Nephron progenitor cell (in vitro differentiated cells): ENCODE results near the gene GATA6.

Experiments used
- DNase-seq: peaks from one replicate; pipeline ENCODE4 v3.0.0; 2021
- H3K27ac Mint-ChIP-seq: 2 replicates; pipeline ENCODE4 v1.8.0; 2021; ENCODE audit warnings: mild to moderate bottlenecking, moderate library complexity, mixed read lengths
- H3K27me3 Mint-ChIP-seq: 2 replicates; pipeline ENCODE4 v1.8.0; 2021; ENCODE audit warnings: mild to moderate bottlenecking, low read depth, mixed read lengths; ENCODE audit not compliant: poor library complexity
- H3K36me3 Mint-ChIP-seq: 2 replicates; pipeline ENCODE4 v1.8.0; 2021; ENCODE audit warnings: low read depth, mixed read lengths
- H3K4me1 Mint-ChIP-seq: 2 replicates; pipeline ENCODE4 v1.8.0; 2021; ENCODE audit warnings: mixed read lengths
- H3K4me3 Mint-ChIP-seq: 2 replicates; pipeline ENCODE4 v1.8.0; 2021; ENCODE audit warnings: mild to moderate bottlenecking, moderate library complexity, mixed read lengths
- H3K9me3 Mint-ChIP-seq: 2 replicates; pipeline ENCODE4 v1.8.0; 2021; ENCODE audit warnings: mild to moderate bottlenecking, moderate library complexity, mixed read lengths
- TF ChIP-seq, protein P1 (sequence below): fragments of 200-600 bp; sonication (generic); IDR thresholded peaks from 2 replicates; pipeline ENCODE4 v1.5.0; 2021; ENCODE audit warnings: antibody characterized with exemption

Gene GATA6

DNA sequence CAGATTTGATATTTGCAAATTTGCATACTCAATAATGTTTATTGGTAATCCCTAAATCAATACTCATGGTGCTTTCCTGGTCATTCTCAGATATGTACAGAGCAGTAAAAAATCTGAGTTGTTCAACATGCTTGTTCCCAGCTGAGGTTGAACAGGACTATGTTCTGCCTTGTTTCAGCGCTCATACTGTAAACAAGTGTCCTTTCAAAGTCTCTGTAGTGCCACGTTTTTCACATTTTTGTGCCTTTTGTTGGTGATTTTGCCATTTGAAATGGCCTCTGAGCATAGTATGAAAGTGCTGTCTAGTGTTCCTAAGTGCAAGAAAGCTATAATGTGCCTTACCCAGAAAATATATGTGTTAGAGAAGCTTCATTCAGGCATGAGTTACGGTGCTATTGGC lies 16.0 kb upstream of the GATA6 start:
- H3K4me1 Mint-ChIP-seq = no peaks in the 10 kb centered on the region
- peaks cover 50% of the 10 kb centered on the region for H3K27me3 Mint-ChIP-seq
- no peak overlapping the region for H3K4me3 Mint-ChIP-seq
- DNase-seq = no peak
- no peaks in the 10 kb centered on the region for H3K36me3 Mint-ChIP-seq
- H3K27ac Mint-ChIP-seq = no peak overlapping the region
- TF ChIP-seq, protein P1, sequence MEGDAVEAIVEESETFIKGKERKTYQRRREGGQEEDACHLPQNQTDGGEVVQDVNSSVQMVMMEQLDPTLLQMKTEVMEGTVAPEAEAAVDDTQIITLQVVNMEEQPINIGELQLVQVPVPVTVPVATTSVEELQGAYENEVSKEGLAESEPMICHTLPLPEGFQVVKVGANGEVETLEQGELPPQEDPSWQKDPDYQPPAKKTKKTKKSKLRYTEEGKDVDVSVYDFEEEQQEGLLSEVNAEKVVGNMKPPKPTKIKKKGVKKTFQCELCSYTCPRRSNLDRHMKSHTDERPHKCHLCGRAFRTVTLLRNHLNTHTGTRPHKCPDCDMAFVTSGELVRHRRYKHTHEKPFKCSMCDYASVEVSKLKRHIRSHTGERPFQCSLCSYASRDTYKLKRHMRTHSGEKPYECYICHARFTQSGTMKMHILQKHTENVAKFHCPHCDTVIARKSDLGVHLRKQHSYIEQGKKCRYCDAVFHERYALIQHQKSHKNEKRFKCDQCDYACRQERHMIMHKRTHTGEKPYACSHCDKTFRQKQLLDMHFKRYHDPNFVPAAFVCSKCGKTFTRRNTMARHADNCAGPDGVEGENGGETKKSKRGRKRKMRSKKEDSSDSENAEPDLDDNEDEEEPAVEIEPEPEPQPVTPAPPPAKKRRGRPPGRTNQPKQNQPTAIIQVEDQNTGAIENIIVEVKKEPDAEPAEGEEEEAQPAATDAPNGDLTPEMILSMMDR = no peak
- H3K9me3 Mint-ChIP-seq = no peaks in the 10 kb centered on the region

DNA sequence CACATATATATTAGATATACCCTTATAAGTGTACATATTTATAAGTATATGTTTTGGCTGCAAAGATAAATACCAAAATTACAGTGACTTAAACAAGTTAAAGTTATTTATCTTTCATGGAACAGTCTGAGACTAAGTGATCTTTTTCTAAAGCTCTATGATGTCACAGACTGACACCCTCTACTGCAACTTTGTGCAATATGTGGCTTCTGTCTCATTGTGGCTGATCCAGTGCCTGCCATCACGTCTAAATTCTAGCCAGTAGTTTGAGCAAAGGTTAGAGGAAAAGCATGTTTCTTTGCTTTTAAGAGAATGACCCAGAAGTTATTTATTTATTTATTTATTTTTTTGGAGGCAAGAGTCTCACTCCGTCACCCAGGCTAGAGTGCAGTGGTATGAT lies 13.8 kb upstream of the GATA6 start:
- Mint-ChIP-seq H3K36me3 (no peaks in the 10 kb centered on the region), H3K27ac (no peak overlapping the region), H3K27me3 (peaks cover 41% of the 10 kb centered on the region), H3K4me1 (peaks cover 8% of the 10 kb centered on the region), H3K4me3 (no peak overlapping the region), H3K9me3 (no peaks in the 10 kb centered on the region)
- TF ChIP-seq, protein P1 = no peak
- no peak for DNase-seq

DNA sequence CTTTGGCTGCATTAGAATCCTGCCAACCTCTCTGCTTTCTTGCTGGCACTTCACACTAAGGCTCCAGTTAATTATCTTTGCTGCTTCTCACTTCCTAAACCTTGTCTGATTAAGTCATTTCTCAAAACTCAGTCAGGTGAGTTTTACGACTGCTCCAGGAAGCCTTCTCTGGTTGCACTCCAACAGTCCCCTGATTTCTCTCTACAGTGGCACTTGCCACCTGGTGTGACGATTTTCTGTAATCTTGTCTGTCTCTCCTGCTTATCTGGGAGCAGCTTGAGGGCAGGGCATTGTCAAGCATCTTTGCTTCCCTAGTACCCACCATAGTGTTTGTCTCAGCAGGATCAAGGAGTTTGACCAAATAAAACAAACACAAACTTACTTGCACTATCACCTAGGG lies 10.4 kb upstream of the GATA6 start:
- peaks cover 26% of the 10 kb centered on the region for H3K4me1 Mint-ChIP-seq
- peaks cover 62% of the 10 kb centered on the region for H3K27me3 Mint-ChIP-seq
- no peak for DNase-seq
- no peaks in the 10 kb centered on the region for H3K36me3 Mint-ChIP-seq
- TF ChIP-seq, protein P1 = no peak
- no peak overlapping the region for H3K4me3 Mint-ChIP-seq
- H3K27ac Mint-ChIP-seq = no peak overlapping the region
- no peaks in the 10 kb centered on the region for H3K9me3 Mint-ChIP-seq

DNA sequence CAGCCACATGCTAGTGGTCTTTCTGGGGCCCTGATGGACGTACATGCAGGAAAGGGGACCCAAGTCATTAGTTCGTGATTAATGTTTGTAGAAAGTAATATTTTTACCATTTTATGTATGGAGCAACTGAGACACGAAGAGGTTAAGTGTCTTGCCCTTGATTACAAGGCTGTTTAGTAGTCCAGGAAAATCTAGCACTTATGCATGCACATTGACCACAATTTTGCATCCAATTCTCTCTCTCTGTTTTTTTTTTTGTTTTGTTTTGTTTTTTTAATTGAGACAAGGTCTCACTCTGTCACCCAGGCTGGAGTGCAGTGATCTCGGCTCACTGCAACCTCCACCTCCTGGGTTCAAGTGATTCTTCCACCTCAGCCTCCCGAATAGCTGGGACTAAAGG lies 8.3 kb upstream of the GATA6 start:
- H3K9me3 Mint-ChIP-seq = no peaks in the 10 kb centered on the region
- DNase-seq = no peak
- TF ChIP-seq, protein P1 = no peak
- H3K4me3 Mint-ChIP-seq = no peak overlapping the region
- no peak overlapping the region for H3K27ac Mint-ChIP-seq
- no peaks in the 10 kb centered on the region for H3K36me3 Mint-ChIP-seq
- peaks cover 71% of the 10 kb centered on the region for H3K27me3 Mint-ChIP-seq
- H3K4me1 Mint-ChIP-seq = peaks cover 33% of the 10 kb centered on the region

DNA sequence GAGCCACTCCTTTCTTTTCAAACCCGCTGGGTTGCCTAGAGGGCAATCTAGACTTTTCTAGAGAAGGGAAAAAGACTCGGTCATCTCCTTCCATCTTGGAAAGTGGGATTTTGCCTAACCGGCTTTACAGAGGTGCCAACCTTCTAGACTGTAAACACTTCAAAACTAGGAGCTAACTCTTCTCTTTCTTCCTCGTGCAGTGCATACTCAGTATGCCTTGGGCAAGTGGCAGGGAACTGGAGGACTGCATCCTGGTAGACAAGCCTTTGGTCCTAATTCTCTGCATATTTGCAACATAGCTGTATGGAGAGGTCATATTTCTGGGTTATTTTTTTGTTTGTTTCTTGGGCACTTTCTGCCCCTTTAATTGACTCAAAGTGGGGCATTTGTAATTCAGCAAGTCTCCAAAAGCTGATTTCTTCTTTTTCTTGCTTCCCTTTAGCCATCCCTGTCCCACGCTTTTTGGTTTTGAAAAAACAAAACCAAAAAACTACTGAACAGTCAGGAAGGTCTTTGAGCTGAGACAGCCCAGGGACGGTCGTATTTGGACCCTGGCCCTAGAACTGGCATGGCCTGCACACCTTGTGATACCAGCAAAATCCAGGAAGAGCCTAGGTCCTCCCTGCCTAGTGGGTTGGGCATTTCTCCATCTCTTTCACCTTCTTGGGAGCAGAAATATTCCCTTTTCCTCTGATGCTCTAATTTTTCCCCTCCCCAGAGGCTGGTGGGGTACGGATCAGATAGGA lies 5.8 kb upstream of the GATA6 start:
- Mint-ChIP-seq H3K27me3 (peaks cover 86% of the 10 kb centered on the region), H3K4me1 (peaks cover 58% of the 10 kb centered on the region), H3K9me3 (no peaks in the 10 kb centered on the region), H3K27ac (no peak overlapping the region), H3K4me3 (no peak overlapping the region), H3K36me3 (no peaks in the 10 kb centered on the region)
- DNase-seq = no peak
- TF ChIP-seq, protein P1 = no peak
